Panc1 (cell line): ENCODE data around the gene MYO18B. TPM values are rescaled to one million over a fixed set of nuclear protein-coding genes. Genes with fewer than 3 reads are reported as not detected.

Source experiments
- ATAC-seq: fragments of 200-7000 bp; cut with Tn5 transposase; 2 replicates; pipeline ENCODE4 v1.9.1; 2020; ENCODE audit warnings: mild to moderate bottlenecking, moderate library complexity
- BruUV-seq: library from RNA; stranded (reverse); fragments of 400-500 nt; replicated peaks from 2 replicates; lab custom pipeline; 2021; lab: Mats Ljungman, UMichigan
- CTCF ChIA-PET: fragments of 300-600 bp; sonication (Branson Sonifier 250); formaldehyde crosslinking; loops from one replicate; lab custom pipeline; 2022; ENCODE audit warnings: antibody characterized with exemption; lab: Charles Lee
- POLR2A ChIA-PET: fragments of 300-600 bp; sonication (Branson Sonifier 250); formaldehyde crosslinking; loops from one replicate; lab custom pipeline; 2022; ENCODE audit warnings: antibody characterized with exemption; lab: Charles Lee
- DNase-seq: peaks from one replicate; pipeline ENCODE4 v3.0.0-alpha.2; 2010; ENCODE audit warnings: low read depth, low spot score
- H3K27ac ChIP-seq: 2 replicates; pipeline ENCODE4 v1.5.1; 2011; ENCODE audit warnings: mild to moderate bottlenecking, low read length, inconsistent platforms
- H3K27me3 ChIP-seq: fragments of 200-500 bp; sonication (Bioruptor generic); 2 replicates; pipeline ENCODE4 v1.6.0; 2014; ENCODE audit warnings: low read length, inconsistent platforms; ENCODE audit not compliant: control insufficient read depth, insufficient read depth
- H3K36me3 ChIP-seq: fragments of 200-500 bp; sonication (Bioruptor generic); 2 replicates; pipeline ENCODE4 v1.5.1; 2014; ENCODE audit warnings: inconsistent platforms, mild to moderate bottlenecking, low read length, moderate library complexity; ENCODE audit not compliant: control insufficient read depth, insufficient read depth
- H3K4me1 ChIP-seq: 2 replicates; pipeline ENCODE4 v1.5.1; 2011; ENCODE audit warnings: inconsistent platforms, mild to moderate bottlenecking, low read length, moderate library complexity; ENCODE audit not compliant: control insufficient read depth, insufficient read depth
- H3K4me3 ChIP-seq, 2 experiments: 2 replicates each; pipeline ENCODE4 v1.5.1; 2011 to 2012; ENCODE audit warnings: low read depth in 2 of 2, low read length in 2 of 2, mild to moderate bottlenecking in 2 of 2, inconsistent platforms in 1 of 2, moderate library complexity in 1 of 2
- H3K9me3 ChIP-seq: fragments of 200-500 bp; sonication (Bioruptor generic); 2 replicates; pipeline ENCODE4 v1.5.1; 2014; ENCODE audit warnings: low read depth, mild to moderate bottlenecking, inconsistent platforms, low read length, moderate library complexity; ENCODE audit not compliant: control insufficient read depth, insufficient read depth
- POLR2AphosphoS5 ChIP-seq: IDR thresholded peaks from 2 replicates; pipeline ENCODE4 v1.6.1; 2012; ENCODE audit warnings: mild to moderate bottlenecking, low read depth, low read length, moderate library complexity
- REST ChIP-seq, 2 experiments: IDR thresholded peaks; 2 replicates each; pipeline ENCODE4 v1.6.1; 2011 to 2012; ENCODE audit warnings: low read depth in 2 of 2, control low read depth in 1 of 2, low read length in 1 of 2, mild to moderate bottlenecking in 1 of 2, moderate library complexity in 1 of 2; ENCODE audit not compliant: insufficient read depth in 1 of 2
- SIN3A ChIP-seq: IDR thresholded peaks from 2 replicates; pipeline ENCODE4 v1.6.1; 2012; ENCODE audit warnings: low read depth, mild to moderate bottlenecking, low read length, moderate library complexity, borderline replicate concordance; ENCODE audit not compliant: insufficient read depth
- TCF7L2 ChIP-seq: IDR thresholded peaks from 2 replicates; pipeline ENCODE4 v1.6.1; 2011; ENCODE audit warnings: mild to moderate bottlenecking, low read depth, low read length, inconsistent platforms
- in situ Hi-C: cut with HindIII; loops from 2 replicates; pipeline ENCODE4 v1.10.0; 2016; ENCODE audit warnings: low sequenced_read_pairs, low pct_unique_long_range_greater_than_20kb
- intact Hi-C: fragments of 100-400 bp; cut with micrococcal nuclease; formaldehyde crosslinking; loops from one replicate; pipeline ENCODE4 v1.10.0; 2022; ENCODE audit not compliant: unreplicated experiment
- total RNA-seq: library from RNA; stranded (reverse); gene quantifications from one replicate; pipeline ENCODE4 v1.2.1, GENCODE V29; 2021; ENCODE audit not compliant: unreplicated experiment
- TF ChIP-seq, protein P1 (sequence below): fragments of 450-650 bp; IDR thresholded peaks from 2 replicates; pipeline ENCODE4 v1.5.1; 2017; ENCODE audit warnings: mild to moderate bottlenecking

MYO18B gene
- total RNA-seq, 1 experiment from 2014 or later = not detected

DNA sequence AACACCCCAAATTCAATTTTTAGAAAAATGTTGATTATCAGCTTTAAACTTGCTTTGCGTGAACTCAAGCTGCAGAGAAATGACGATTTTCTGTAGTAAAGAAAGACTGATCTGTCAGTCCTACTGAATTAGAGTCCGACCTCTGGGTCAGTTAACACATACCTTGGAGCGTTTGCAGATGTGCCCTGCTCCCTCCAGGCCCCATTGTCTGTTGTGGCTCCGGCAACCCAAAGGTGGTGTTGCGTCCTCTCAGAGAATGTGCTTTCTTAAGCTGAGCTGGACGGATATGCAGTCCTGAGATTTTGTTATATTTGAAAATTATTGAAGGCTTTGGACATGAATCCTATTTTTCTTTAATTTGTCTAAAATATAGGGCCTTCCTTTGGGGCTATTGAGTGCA is 31.5 kb upstream of the MYO18B start:
- in situ Hi-C loops = no loop called here
- Histone ChIP-seq H3K27ac (no peak overlapping the region), H3K4me1 (no peaks in the 10 kb centered on the region), H3K9me3 (no peaks in the 10 kb centered on the region), H3K4me3 (no peak overlapping the region), H3K27me3 (no peaks in the 10 kb centered on the region), H3K36me3 (no peaks in the 10 kb centered on the region; the same call in 1 of the 2 replicates)
- CTCF ChIA-PET = no interaction called here
- DNase-seq (no peak), ATAC-seq (no peak)
- no TSS peak for BruUV-seq
- TF ChIP-seq TCF7L2 (no peak), SIN3A (no peak), REST (IDR thresholded peaks at IDR 0.05; ENCODE audit: insufficient read depth in 1 of 2, low read depth in 2 of 2, low read length in 1 of 2) (no peak), POLR2AphosphoS5 (no peak)
- TF ChIP-seq, protein P1, sequence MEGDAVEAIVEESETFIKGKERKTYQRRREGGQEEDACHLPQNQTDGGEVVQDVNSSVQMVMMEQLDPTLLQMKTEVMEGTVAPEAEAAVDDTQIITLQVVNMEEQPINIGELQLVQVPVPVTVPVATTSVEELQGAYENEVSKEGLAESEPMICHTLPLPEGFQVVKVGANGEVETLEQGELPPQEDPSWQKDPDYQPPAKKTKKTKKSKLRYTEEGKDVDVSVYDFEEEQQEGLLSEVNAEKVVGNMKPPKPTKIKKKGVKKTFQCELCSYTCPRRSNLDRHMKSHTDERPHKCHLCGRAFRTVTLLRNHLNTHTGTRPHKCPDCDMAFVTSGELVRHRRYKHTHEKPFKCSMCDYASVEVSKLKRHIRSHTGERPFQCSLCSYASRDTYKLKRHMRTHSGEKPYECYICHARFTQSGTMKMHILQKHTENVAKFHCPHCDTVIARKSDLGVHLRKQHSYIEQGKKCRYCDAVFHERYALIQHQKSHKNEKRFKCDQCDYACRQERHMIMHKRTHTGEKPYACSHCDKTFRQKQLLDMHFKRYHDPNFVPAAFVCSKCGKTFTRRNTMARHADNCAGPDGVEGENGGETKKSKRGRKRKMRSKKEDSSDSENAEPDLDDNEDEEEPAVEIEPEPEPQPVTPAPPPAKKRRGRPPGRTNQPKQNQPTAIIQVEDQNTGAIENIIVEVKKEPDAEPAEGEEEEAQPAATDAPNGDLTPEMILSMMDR = no peak
- intact Hi-C loops = no loop called here
- POLR2A ChIA-PET = no interaction called here

DNA sequence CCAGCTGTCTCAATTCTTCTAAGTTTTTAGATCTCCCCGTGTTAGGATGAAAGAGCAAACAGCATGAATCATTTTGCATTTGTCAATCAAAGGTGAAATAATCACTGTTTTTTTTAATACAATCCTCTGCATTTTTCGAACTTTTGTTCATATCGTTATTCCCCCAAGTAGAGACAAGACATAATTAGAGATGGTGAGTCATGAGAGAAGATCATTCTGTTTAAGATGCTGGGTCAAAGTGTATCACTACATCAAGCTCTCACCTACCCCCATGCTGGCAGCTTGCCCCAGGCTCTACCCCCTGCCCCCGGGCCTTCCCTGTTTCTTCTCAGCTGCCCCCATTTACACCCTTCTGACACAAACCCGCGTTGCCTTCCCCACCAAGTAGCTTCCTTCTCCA is 30.5 kb upstream of the MYO18B start:
- CTCF ChIA-PET = no interaction called here

GRCh38 chr22:25712661-25713400 is 29.2 kb upstream of the MYO18B start:
- no peaks in the 10 kb centered on the region for H3K27me3 ChIP-seq
- no TSS peak for BruUV-seq
- no peak overlapping the region for H3K27ac ChIP-seq
- in situ Hi-C loops = no loop called here
- ChIA-PET POLR2A (no interaction called here), CTCF (no interaction called here)
- H3K4me3 ChIP-seq = no peak overlapping the region
- no peaks in the 10 kb centered on the region; the same call in 1 of the 2 replicates for H3K36me3 ChIP-seq
- DNase-seq (no peak), ATAC-seq (no peak)
- intact Hi-C loops = no loop called here
- H3K9me3 ChIP-seq = no peaks in the 10 kb centered on the region
- no peaks in the 10 kb centered on the region for H3K4me1 ChIP-seq
- TF ChIP-seq, protein P1 = no peak
- TF ChIP-seq POLR2AphosphoS5 (no peak), REST (IDR thresholded peaks at IDR 0.05; ENCODE audit: insufficient read depth in 1 of 2, low read depth in 2 of 2, low read length in 1 of 2) (no peak), SIN3A (no peak), TCF7L2 (no peak)

More for the DNA sequence above, 30.5 kb upstream of the MYO18B start:
- no peak overlapping the region for H3K4me3 ChIP-seq
- H3K27ac ChIP-seq = no peak overlapping the region
- no peaks in the 10 kb centered on the region for H3K4me1 ChIP-seq
- H3K27me3 ChIP-seq = no peaks in the 10 kb centered on the region
- BruUV-seq = no TSS peak
- TF ChIP-seq TCF7L2 = no peak
- TF ChIP-seq POLR2AphosphoS5 = no peak
- TF ChIP-seq SIN3A = no peak
- intact Hi-C loops = no loop called here
- in situ Hi-C loops = no loop called here
- ATAC-seq (no peak), DNase-seq (no peak)
- no peaks in the 10 kb centered on the region; the same call in 1 of the 2 replicates for H3K36me3 ChIP-seq
- H3K9me3 ChIP-seq = no peaks in the 10 kb centered on the region
- POLR2A ChIA-PET = no interaction called here
